NCI-H1436 treated with DMSO at 0.1 percent for 48 hours (cell line): ENCODE measurements around the gene NKAIN2.
"Not testable (repeated sequence)": the region's sequence is repeated elsewhere in the genome, so short reads cannot be mapped to it uniquely, and the experiment has no call there.

Experiments used
- DNase-seq: peaks from one replicate; lab custom pipeline; 2025; lab: John Stamatoyannopoulos, UW

NKAIN2 gene

DNA sequence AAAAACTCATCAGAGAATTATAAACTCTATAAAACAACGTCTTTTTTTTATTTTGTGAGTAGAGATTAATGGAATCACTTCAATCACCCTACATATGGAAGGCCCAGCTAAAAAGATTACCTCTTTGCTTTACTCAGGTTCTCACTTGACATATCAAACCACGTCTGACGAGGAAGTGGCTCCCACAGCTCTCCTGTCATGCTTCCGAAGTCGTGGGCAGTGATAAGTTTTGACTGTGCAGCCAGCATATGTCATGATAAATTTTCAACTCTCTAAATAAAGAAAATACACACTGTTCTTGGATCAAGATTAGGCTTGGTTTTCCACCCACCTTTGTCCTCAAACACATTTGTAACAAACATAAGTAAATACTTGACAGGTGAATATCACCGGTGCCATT lies 879.1 kb downstream of the NKAIN2 start:
- DNase-seq = no peak

DNA sequence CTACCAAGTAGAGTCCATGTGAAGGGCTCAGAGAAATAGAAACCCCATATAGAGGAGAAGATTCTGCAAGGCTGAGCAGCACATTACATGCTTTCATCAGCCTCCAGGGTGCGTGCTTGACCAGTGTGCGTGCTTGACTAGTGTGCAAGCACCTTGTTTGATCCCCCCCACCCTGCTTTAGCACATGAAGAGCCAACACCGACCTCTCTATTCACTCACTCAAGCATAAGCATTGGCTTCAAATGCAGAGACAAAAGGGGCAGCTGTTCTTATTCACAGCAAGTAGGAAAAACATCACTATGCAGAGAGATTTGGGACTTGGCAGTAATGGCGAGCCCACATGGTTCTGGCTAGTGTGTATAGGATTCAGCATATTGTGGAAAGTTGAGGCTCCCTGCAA lies 879.8 kb downstream of the NKAIN2 start:
- DNase-seq = no peak

DNA sequence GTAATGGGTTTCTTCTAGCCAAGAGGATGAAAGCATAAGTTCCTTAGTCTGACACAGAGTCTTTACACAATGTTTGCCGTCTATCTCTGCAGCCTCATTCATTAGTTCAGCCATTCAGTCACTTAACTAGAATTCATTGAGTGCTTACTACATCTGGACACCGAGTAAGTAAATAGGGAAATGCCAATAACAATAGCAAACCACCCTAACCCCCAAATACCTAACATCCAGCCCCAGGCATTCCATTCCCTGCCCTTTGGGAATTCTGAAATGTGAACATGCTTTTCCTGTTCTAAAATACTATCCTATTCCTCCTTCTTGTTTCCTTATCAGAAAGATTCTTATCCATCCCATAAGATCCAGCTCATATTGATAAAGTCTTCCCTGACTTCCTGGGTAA lies 881.0 kb downstream of the NKAIN2 start:
- DNase-seq = no peak

DNA sequence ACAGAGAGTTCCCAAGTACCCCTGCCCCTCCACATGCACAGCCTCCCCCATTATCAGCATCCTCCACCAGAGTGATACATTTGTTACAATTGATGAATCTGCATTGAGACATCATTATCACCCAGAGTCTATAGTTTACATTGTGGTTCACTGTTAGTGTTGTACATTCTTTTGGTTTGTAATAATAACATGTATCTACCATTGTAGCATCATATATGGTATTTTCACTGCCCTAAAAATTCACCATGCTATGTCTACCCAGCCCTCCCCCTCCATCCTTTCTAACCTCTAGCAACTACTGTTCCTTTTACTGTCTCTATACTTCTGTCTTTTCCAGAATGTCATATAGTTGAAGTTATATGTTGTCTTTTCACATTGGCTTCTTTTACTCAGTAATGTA lies 884.7 kb downstream of the NKAIN2 start:
- no peak for DNase-seq

DNA sequence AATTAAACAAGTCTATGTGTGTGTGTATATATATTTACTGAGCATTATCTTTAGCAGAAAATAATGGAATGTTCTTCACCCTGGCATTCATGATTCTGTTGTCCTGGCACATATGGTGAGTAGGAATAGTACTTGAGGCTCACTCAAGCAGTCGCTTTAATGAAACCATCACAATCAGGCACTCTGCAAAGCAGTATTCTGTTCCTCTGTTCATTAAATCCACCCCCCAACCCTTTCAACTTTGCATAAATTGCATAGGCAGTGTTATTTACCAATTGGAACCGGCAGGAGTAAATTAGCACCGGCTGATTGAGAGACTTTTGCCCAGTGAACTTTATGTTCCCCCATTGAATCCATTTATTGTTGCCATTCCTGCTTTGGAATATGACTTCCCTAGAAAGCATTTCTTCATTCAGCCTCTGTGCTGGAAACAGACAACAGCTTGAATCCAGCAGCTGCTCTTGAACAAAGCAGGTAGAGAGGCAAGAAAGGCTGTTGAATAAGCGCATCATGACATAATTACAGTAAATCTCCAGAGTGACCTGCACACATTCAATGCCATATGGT lies 890.6 kb downstream of the NKAIN2 start:
- DNase-seq = peak; percentile 91

DNA sequence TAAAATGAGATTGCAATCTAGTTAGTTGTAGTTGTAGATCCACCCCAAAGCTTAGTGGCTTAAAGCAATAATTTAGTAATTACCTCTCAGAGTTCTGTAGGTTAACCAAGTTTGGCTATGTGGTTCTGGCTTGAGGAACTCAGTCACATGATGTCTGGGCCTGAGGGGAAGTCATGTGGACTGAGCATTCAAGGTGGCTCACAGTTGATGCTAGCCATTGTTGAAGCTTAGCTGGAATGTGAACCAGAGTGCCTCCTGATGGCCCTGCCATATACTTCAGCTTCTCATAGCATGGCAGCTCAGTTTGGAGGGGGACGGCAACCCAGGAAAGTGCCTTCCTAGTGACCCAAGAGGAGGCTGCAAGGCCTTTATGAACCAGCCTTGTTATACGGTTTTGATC lies 895.4 kb downstream of the NKAIN2 start:
- no peak for DNase-seq

DNA sequence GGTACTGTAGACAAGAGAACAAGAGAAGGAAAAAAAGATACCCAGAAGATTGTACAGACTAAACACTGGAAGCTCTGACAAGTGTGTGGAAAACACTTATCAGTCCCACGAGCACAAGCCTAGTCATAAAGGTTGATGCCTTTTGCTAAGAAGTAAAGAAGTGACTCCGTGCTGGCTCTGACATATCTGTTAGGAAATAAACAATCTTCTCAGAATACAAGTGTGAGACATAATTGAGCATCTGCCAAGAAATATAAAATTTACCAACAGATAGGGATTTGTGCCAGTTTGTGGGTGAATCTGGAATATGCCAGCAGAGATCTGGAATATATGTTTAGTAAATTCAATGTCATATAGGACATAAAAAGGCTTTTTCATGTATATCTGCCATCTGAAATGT lies 899.9 kb downstream of the NKAIN2 start:
- no peak for DNase-seq

DNA sequence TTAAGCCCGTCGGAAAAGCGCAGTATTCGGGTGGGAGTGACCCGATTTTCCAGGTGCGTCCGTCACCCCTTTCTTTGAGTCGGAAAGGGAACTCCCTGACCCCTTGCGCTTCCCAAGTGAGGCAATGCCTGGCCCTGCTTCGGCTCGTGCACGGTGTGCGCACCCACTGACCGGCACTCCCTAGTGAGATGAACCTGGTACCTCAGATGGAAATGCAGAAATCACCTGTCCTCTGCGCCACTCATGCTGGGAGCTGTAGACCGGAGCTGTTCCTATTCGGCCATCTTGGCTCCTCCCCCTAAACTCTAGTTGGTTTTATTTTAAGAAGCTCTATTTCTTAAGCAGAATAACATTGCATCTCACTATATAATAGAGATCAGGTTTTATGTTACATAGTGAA lies 908.9 kb downstream of the NKAIN2 start:
- DNase-seq = not testable (repeated sequence)

DNA sequence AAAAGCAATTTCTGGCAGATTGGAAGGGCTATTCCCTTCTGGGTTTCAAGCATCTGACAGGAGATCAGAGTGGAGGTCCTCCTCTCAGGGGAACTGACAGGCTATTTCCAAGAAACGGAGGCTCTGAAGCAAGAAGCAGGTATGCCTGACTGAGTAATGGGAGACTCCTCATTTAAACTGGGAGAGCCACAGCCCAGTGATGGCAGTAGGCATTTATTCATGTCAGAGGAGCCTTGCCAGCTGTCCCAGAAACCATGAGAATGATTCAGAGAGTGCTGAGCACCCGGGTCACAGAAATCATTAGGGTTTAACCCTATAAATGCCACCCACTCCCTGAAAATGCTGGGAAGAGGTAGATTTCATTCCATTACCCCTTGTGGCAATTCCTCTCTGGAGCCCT lies 911.1 kb downstream of the NKAIN2 start:
- DNase-seq = no peak

DNA sequence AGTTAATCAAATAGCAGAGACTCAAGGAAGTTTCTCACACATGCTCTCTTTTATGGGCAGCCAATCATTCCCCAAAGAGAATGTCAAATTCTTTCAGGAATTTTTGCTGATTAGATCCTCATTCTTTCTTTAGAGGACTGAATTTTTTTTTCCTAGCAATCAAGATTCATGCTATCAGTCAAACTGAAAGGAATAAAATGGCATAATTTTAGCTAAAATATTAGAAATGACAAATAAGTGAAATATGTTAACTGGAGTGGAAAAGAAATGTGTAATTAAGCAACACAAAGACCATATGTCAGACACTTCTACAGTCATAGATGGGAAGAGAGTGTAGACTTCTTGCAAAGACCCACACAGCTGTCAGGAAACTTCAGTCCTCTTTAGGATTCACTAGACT lies 916.2 kb downstream of the NKAIN2 start:
- no peak for DNase-seq

DNA sequence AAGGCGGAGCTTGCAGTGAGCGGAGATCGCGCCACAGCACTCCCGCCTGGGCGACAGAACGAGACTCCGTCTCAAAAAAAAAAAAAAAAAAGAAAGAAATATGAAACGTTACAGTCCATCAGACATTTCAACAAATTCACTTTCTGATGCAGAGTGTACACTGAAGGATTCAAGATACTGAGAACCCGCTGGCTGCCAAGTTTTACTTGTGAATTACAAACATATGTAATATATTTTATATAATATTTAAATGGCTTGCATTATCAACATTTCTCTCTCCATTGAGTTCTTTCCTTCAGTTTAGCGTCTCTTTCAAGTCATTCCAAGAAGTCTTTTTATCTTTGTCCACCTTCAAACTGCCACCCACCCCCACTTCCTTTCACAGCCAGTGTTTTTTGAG lies 917.7 kb downstream of the NKAIN2 start:
- DNase-seq = no peak

DNA sequence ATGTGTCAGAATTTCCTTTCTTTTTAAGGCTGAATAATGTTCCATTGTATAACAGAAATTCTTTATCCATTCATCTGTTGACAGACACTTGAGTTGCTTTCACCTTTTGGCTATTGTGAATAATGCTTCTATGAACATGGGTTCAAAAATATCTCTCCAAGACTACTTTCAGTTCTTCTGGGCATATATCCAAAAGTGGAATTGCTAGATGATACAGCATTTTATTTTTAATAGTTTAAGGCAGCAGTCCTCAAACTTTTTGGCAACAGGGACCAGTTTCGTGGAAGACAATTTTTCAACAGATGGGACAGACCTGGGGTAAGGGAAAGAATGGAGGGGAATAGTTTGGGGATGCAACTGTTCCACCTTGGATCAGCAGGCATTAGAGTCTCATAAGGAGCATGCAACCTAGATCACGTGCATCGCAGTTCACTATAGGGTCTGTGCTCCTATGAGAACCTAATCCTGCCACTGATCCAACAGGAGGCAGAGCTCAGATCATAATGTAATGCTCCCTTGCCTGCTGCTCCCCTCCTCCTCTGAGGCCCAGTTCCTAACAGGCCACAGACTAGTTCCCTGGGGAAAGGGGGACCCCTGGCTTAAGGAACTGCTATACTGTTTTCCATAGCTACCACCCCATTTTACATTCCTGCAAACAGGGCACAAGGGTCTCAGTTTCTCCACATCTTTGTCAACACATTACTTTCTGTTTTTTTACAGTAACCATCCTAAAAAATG lies 918.6 kb downstream of the NKAIN2 start:
- DNase-seq = no peak

DNA sequence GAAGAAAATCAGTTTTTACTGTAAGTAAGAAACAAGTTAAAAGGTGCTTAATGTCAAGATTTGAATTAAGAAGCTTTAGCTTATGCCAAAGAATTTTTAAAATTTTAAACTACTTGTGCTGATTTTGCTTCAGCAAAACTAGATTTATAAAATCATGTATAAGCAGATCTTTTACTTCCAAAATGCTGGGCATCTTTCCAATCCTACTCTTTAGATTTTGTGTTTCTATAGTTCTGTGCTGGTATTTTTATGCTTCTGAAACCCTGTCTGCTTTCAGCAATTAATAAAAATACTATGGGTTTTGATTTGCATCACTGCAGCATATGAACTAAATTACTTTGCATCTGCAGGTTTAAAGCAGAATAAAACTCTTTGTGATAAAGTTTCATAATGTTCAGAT lies 920.0 kb downstream of the NKAIN2 start:
- DNase-seq = no peak

DNA sequence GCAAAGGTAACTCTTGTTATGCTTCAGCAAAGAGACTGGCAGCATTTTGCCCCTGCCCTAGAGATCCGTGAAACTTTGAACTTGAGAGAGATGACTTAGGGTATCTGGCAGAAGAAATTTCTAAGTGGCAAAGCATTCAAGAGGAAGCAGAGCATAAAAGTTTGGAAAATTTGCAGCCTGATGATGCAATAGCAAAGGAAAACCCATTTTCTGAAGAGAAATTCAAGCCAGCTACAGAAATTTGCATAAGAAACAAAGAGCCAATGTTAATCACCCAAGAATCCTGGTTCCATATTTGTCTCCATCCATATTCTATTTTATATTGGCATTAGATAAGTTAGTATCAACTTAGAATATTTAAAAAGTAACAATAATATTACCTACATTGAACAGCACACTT lies 934.1 kb downstream of the NKAIN2 start:
- not testable (repeated sequence) for DNase-seq

DNA sequence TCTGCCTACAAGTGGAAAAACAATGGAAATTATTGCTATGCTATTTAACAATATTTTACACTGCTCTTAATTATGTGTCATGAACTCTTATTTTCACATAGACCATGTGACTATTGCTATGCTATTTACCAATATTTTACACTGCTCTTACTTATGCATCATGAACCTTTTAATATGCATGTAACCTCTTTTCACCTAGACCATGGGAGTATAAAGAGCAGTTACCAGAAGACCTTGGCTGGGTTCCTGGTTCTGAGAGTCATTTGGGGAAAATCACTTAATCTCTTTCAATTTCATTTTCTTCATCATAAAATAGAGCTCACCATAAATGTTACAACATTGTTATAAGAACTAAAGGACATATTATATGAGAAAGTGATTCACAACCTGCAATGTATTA lies 934.8 kb downstream of the NKAIN2 start:
- DNase-seq = no peak

DNA sequence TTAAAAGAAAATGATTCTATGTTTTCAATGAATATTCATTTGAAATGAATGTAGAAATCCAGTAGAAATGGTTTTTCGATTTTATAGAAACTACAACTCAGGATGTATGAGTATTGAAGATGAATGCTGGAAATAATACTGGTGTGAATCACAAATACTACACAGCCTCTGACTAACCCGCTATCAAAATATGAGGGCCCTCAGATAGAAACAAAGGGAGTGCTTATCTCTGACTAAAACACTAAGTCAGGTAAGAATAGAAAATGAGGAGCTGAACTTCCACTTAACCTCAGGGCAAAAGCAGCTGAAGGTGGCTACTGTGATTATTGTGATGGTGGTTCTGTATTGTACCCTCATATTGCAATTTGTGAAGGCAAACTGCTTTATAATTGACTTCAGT lies 937.7 kb downstream of the NKAIN2 start:
- no peak for DNase-seq

DNA sequence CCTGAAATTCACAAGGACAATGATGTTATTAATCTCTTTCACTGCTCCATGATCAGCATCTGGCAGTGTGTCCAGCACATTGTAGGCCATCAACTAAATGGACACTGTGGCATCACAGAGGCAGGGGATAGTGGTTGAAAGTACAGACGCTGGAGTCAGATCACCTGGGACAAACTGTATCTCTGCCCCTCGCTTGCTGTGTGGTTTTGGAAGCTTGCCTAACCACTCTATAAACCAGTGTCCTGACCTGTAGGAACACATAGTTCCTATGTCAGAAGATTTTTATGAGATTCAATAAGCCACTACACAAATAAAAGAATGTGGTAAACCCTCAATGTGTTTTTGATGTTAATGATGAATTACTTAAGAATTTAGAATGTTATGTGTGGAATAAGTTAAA lies 939.3 kb downstream of the NKAIN2 start:
- DNase-seq = no peak

DNA sequence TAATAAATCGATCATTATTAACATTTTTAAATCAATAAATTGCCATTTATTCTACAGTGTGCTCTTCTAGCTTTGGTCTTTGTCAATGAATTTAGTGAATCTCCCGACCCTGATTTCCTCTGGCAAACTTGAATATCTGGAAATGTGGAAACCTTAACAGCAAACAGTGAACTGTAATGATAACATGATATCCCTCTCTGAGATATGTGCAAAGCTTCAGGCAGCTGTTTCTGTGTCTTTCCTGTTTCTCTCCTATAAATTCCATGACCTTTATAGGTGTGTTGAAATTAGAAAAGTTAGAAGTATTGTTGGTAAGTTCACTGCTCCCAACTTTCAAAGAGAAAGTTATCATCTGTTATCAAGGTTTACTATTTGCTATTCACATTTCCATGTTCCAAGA lies 939.8 kb downstream of the NKAIN2 start:
- no peak for DNase-seq

DNA sequence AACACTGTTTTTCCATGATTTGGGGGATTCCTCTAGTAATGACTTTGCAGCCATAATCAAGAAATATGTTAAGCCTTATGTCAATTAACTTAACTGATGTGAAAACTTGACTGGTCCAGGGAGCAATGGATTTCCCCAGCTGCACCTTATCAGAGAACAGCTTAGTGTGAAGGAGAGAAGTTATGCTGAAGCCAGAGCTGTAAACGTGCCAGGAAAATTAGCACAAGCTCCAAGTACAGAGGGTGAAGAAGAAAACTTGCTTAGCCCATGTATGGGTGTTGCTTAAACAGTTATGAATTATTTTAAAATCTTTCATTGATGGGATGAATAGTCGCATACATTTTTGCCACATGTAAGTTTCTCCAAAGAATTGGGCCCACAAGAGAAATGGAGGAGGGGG lies 943.7 kb downstream of the NKAIN2 start:
- no peak for DNase-seq

DNA sequence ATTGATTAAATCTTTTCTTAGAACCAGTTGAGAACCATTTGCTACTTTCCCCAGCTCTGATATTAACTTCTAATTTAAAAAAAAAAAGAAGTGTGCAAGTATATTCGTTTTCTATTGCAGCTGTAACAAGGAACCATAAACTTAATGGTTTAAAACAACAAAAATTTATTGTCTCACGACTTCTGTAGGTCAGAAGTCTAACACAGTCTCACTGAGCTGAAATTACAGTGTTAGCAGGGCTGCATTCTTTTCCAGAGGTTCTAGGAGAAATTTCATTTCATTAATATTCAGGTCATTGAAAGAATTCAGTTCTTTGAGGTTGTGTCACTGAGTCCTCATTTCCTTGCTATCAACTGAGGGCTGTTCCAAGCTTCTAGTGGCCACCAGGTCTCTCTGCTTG lies 945.1 kb downstream of the NKAIN2 start:
- DNase-seq = no peak

DNA sequence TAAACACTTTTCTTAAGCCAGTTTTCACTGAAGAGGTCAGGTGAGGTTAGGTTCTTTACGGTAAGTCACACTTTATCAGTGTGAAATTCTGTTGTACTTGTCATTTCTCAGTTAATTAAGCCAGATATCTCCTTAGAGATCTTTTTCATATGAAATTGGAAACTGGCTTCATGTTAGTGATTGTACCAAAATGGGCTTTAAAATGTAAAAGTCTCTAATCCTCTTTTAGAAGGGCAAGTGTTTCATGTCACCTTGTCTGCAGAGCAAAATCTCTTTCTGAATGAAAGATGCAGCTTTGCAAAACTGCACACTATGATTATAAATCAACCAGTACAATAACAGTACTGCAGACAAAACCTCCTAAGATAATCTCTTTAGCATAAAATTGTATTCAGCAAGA lies 949.3 kb downstream of the NKAIN2 start:
- no peak for DNase-seq

DNA sequence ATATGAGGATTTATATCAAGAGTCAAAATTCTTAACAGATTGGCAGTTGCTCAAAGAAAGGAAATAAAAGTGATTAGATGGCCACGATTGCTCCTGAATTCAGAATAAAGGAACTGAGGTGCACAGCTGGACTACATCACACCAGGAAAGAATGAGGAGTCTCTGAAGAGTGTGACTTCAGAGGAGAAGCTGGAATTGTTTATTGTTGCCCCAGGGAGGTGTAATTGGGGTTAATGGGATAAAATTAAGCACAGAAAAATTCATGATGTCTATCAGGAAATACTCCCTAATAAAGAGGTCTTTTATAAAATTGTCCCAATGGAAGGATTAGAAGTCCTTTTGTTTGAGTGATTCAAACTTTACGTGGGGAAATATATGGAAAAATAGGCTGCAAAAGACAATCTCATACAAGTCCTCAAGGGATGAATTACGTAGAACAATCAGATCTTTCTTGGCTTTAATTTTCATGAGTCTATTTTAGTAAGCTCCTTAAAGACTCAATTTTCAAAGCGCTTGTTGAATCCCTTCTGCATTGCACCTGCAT lies 950.0 kb downstream of the NKAIN2 start:
- no peak for DNase-seq

DNA sequence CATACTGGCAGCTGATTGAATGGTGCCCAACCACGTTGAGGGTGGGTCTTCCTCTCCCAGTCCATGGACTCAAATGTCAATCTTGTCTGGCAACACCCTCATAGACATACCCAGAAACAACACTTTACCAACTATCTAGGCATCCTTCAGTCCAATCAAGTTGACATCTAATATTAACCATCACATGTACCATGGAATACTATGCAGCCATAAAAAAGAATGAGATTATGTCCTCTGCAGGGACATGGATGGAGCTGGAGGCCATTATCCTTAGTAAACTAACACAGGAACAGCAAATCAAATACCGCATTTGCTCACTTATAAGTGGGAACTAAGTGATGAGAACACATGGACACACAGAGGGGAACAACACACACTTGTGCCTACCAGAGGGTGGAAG lies 951.7 kb downstream of the NKAIN2 start:
- no peak for DNase-seq

DNA sequence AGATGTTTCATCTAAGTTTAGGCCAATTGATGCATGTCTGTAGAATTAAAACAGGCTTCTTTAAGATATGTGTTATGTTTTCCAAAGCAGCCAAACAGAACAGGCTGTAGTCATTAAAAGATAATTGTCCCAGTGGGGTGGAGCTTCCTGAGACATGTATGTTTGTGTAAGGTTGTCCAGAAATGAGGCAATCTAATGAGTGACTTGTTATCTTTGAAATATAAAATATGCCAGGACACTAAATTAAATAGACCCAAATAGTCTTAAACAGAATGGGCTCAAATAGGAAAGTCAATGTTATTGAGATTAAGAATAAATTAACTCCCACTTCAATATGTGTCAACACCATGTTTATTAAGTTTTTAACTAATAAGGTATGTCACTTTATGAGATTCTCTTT lies 953.9 kb downstream of the NKAIN2 start:
- DNase-seq = no peak
